Activated T-cell treated with anti-CD3 and anti-CD28 coated beads for 4 hours (primary cell): ENCODE results near the gene MEF2C.
A peak's percentile ranks its signal among the peaks of the same experiment; 100 is the strongest.

Experiments
- DNase-seq: peaks from one replicate; pipeline ENCODE4 v3.0.0-alpha.2; 2020

Gene MEF2C

GRCh38 chr5:88708021-88708420 lies 175.0 kb downstream of the MEF2C start:
- no peak for DNase-seq

GRCh38 chr5:88707216-88707965 lies 175.6 kb downstream of the MEF2C start:
- no peak for DNase-seq

- no peak for DNase-seq
Measured at GRCh38 chr5:88702332-88702731, 180.7 kb downstream of the MEF2C start.

- DNase-seq, result no peak
Measured at GRCh38 chr5:88700121-88700520, 182.9 kb downstream of the MEF2C start.

- DNase-seq, result no peak
Measured at GRCh38 chr5:88698290-88698689, 184.7 kb downstream of the MEF2C start.

GRCh38 chr5:88696466-88696865 lies 186.5 kb downstream of the MEF2C start:
- DNase-seq, result no peak

GRCh38 chr5:88695931-88696330 lies 187.1 kb downstream of the MEF2C start:
- DNase-seq, result no peak

GRCh38 chr5:88695232-88695631 lies 187.8 kb downstream of the MEF2C start:
- DNase-seq, result no peak

GRCh38 chr5:88694023-88694679 lies 188.8 kb downstream of the MEF2C start:
- no peak for DNase-seq

GRCh38 chr5:88693071-88693932 lies 189.7 kb downstream of the MEF2C start:
- no peak for DNase-seq

GRCh38 chr5:88691945-88692868 lies 190.8 kb downstream of the MEF2C start:
- DNase-seq, result no peak

GRCh38 chr5:88691230-88691582 lies 191.8 kb downstream of the MEF2C start:
- no peak for DNase-seq

GRCh38 chr5:88690409-88691229 lies 192.4 kb downstream of the MEF2C start:
- DNase-seq, result peak; percentile 45

- DNase-seq, result no peak
Measured at GRCh38 chr5:88689668-88690408, 193.1 kb downstream of the MEF2C start.

- DNase-seq, result no peak
Measured at GRCh38 chr5:88688984-88689667, 193.9 kb downstream of the MEF2C start.

GRCh38 chr5:88688156-88688983 lies 194.6 kb downstream of the MEF2C start:
- no peak for DNase-seq

GRCh38 chr5:88687373-88687911 lies 195.5 kb downstream of the MEF2C start:
- no peak for DNase-seq

- no peak for DNase-seq
Measured at GRCh38 chr5:88686726-88687125, 196.3 kb downstream of the MEF2C start.
